B cell (primary cell): ENCODE measurements around the gene CHST15.

Source experiments
- CTCF ChIP-seq: fragments of 200-600 bp; IDR thresholded peaks from one replicate; pipeline ENCODE4 v1.8.0; 2022; ENCODE audit warnings: antibody characterized with exemption, mild to moderate bottlenecking
- EZH2 ChIP-seq: IDR thresholded peaks from 2 replicates; pipeline ENCODE4 v1.6.1; 2012; ENCODE audit warnings: borderline replicate concordance, low read depth, mild to moderate bottlenecking, moderate library complexity, low read length; ENCODE audit not compliant: insufficient read depth, poor library complexity, severe bottlenecking

- TF ChIP-seq EZH2 (no peak), CTCF (no peak)
Observed at GRCh38 chr10:124001391-124002148, 91.8 kb downstream of the CHST15 start.
